ENCODE measurements around the gene CFAP119.

The CFAP119 gene

GRCh38 chr16:30787613-30788378, 25.9 kb upstream of the CFAP119 start:
- H3K4me1 ChIP-seq (ENCODE audit: control insufficient read depth, insufficient read depth, low read length) = no peaks in the 10 kb centered on the region
- no peaks in the 10 kb centered on the region for H3K27me3 ChIP-seq (ENCODE audit: control insufficient read depth, insufficient read depth, low read length)
- no peaks in the 10 kb centered on the region for H3K9me3 ChIP-seq (ENCODE audit: control insufficient read depth, insufficient read depth, low read length)
- peaks cover 10% of the 10 kb centered on the region for H3K36me3 ChIP-seq (ENCODE audit: control insufficient read depth, insufficient read depth, low read length)
- 0 out of 2 replicates have a peak overlapping the region, but pooled peaks have one; percentile 89 for H3K9ac ChIP-seq (ENCODE audit: low read depth, low read length)
- H3K27ac ChIP-seq (ENCODE audit: low read depth, low read length) = peak overlapping the region; percentile 89
- peak overlapping the region; percentile 98 for H3K4me3 ChIP-seq (ENCODE audit: low read depth, low read length)

- H3K4me1 ChIP-seq (ENCODE audit: control insufficient read depth, insufficient read depth, low read length) = no peaks in the 10 kb centered on the region
- H3K4me3 ChIP-seq (ENCODE audit: low read depth, low read length) = peak within 1 kb of the TSS; percentile 98
- peaks cover 18% of the 10 kb centered on the region for H3K36me3 ChIP-seq (ENCODE audit: control insufficient read depth, insufficient read depth, low read length)
- no peaks in the 10 kb centered on the region for H3K9me3 ChIP-seq (ENCODE audit: control insufficient read depth, insufficient read depth, low read length)
- peak within 1 kb of the TSS; percentile 89 for H3K9ac ChIP-seq (ENCODE audit: low read depth, low read length)
- H3K27me3 ChIP-seq (ENCODE audit: control insufficient read depth, insufficient read depth, low read length) = no peaks in the 10 kb centered on the region
- peak within 1 kb of the TSS; percentile 89 for H3K27ac ChIP-seq (ENCODE audit: low read depth, low read length)
Measured at GRCh38 chr16:30786936-30787612, 25.2 kb upstream of the CFAP119 start, which contains the start of gene ZNF629. Gene ZNF629 (minus strand): TSS chr16:30787205. CDS start chr16:30784482, 2,723 bp downstream.

- H3K27me3 ChIP-seq (ENCODE audit: control insufficient read depth, insufficient read depth, low read length) = no peaks in the 10 kb centered on the region
- H3K9ac ChIP-seq (ENCODE audit: low read depth, low read length) = peak overlapping the region; percentile 89
- no peaks in the 10 kb centered on the region for H3K4me1 ChIP-seq (ENCODE audit: control insufficient read depth, insufficient read depth, low read length)
- no peaks in the 10 kb centered on the region for H3K9me3 ChIP-seq (ENCODE audit: control insufficient read depth, insufficient read depth, low read length)
- peak overlapping the region; percentile 98 for H3K4me3 ChIP-seq (ENCODE audit: low read depth, low read length)
- H3K27ac ChIP-seq (ENCODE audit: low read depth, low read length) = peak overlapping the region; percentile 89
- H3K36me3 ChIP-seq (ENCODE audit: control insufficient read depth, insufficient read depth, low read length) = peaks cover 24% of the 10 kb centered on the region
Measured at GRCh38 chr16:30786115-30786935, 24.5 kb upstream of the CFAP119 start.

- Histone ChIP-seq H3K9me3 (ENCODE audit: control insufficient read depth, insufficient read depth, low read length) (no peaks in the 10 kb centered on the region), H3K27ac (ENCODE audit: low read depth, low read length) (no peak overlapping the region), H3K9ac (ENCODE audit: low read depth, low read length) (no peak overlapping the region), H3K4me3 (ENCODE audit: low read depth, low read length) (peak overlapping the region; percentile 98), H3K27me3 (ENCODE audit: control insufficient read depth, insufficient read depth, low read length) (no peaks in the 10 kb centered on the region), H3K36me3 (ENCODE audit: control insufficient read depth, insufficient read depth, low read length) (peaks cover 24% of the 10 kb centered on the region), H3K4me1 (ENCODE audit: control insufficient read depth, insufficient read depth, low read length) (no peaks in the 10 kb centered on the region)
Measured at GRCh38 chr16:30785126-30786106, 23.6 kb upstream of the CFAP119 start.

GRCh38 chr16:30784215-30784614, 22.4 kb upstream of the CFAP119 start:
- Histone ChIP-seq H3K36me3 (ENCODE audit: control insufficient read depth, insufficient read depth, low read length) (peaks cover 24% of the 10 kb centered on the region), H3K4me3 (ENCODE audit: low read depth, low read length) (no peak overlapping the region), H3K9me3 (ENCODE audit: control insufficient read depth, insufficient read depth, low read length) (no peaks in the 10 kb centered on the region), H3K27me3 (ENCODE audit: control insufficient read depth, insufficient read depth, low read length) (no peaks in the 10 kb centered on the region), H3K9ac (ENCODE audit: low read depth, low read length) (no peak overlapping the region), H3K4me1 (ENCODE audit: control insufficient read depth, insufficient read depth, low read length) (no peaks in the 10 kb centered on the region), H3K27ac (ENCODE audit: low read depth, low read length) (no peak overlapping the region)

- no peak overlapping the region for H3K9ac ChIP-seq (ENCODE audit: low read depth, low read length)
- no peaks in the 10 kb centered on the region for H3K9me3 ChIP-seq (ENCODE audit: control insufficient read depth, insufficient read depth, low read length)
Measured at GRCh38 chr16:30783280-30784109, 21.6 kb upstream of the CFAP119 start.

GRCh38 chr16:30782486-30783279, 20.8 kb upstream of the CFAP119 start:
- Histone ChIP-seq H3K4me1 (ENCODE audit: control insufficient read depth, insufficient read depth, low read length) (peaks cover 5% of the 10 kb centered on the region; the same call in 1 of the 2 replicates), H3K27me3 (ENCODE audit: control insufficient read depth, insufficient read depth, low read length) (no peaks in the 10 kb centered on the region), H3K36me3 (ENCODE audit: control insufficient read depth, insufficient read depth, low read length) (peaks cover 24% of the 10 kb centered on the region), H3K27ac (ENCODE audit: low read depth, low read length) (no peak overlapping the region), H3K9ac (ENCODE audit: low read depth, low read length) (no peak overlapping the region), H3K9me3 (ENCODE audit: control insufficient read depth, insufficient read depth, low read length) (no peaks in the 10 kb centered on the region), H3K4me3 (ENCODE audit: low read depth, low read length) (no peak overlapping the region)

More at GRCh38 chr16:30783280-30784109, 21.6 kb upstream of the CFAP119 start:
- Histone ChIP-seq H3K4me3 (ENCODE audit: low read depth, low read length) (no peak overlapping the region), H3K4me1 (ENCODE audit: control insufficient read depth, insufficient read depth, low read length) (peaks cover 3% of the 10 kb centered on the region; the same call in 1 of the 2 replicates), H3K36me3 (ENCODE audit: control insufficient read depth, insufficient read depth, low read length) (peaks cover 24% of the 10 kb centered on the region), H3K27ac (ENCODE audit: low read depth, low read length) (no peak overlapping the region), H3K27me3 (ENCODE audit: control insufficient read depth, insufficient read depth, low read length) (no peaks in the 10 kb centered on the region)

GRCh38 chr16:30780549-30780948, 18.7 kb upstream of the CFAP119 start:
- Histone ChIP-seq H3K9ac (ENCODE audit: low read depth, low read length) (no peak overlapping the region), H3K27me3 (ENCODE audit: control insufficient read depth, insufficient read depth, low read length) (no peaks in the 10 kb centered on the region), H3K4me1 (ENCODE audit: control insufficient read depth, insufficient read depth, low read length) (peaks cover 5% of the 10 kb centered on the region; the same call in 1 of the 2 replicates), H3K9me3 (ENCODE audit: control insufficient read depth, insufficient read depth, low read length) (no peaks in the 10 kb centered on the region), H3K4me3 (ENCODE audit: low read depth, low read length) (no peak overlapping the region), H3K36me3 (ENCODE audit: control insufficient read depth, insufficient read depth, low read length) (peaks cover 24% of the 10 kb centered on the region), H3K27ac (ENCODE audit: low read depth, low read length) (no peak overlapping the region)

GRCh38 chr16:30780021-30780420, 18.2 kb upstream of the CFAP119 start:
- no peak overlapping the region for H3K9ac ChIP-seq (ENCODE audit: low read depth, low read length)
- H3K27ac ChIP-seq (ENCODE audit: low read depth, low read length) = no peak overlapping the region

More at GRCh38 chr16:30780021-30780420, 18.2 kb upstream of the CFAP119 start:
- peaks cover 24% of the 10 kb centered on the region for H3K36me3 ChIP-seq (ENCODE audit: control insufficient read depth, insufficient read depth, low read length)
- peaks cover 5% of the 10 kb centered on the region; the same call in 1 of the 2 replicates for H3K4me1 ChIP-seq (ENCODE audit: control insufficient read depth, insufficient read depth, low read length)
- H3K27me3 ChIP-seq (ENCODE audit: control insufficient read depth, insufficient read depth, low read length) = no peaks in the 10 kb centered on the region
- no peaks in the 10 kb centered on the region for H3K9me3 ChIP-seq (ENCODE audit: control insufficient read depth, insufficient read depth, low read length)
- H3K4me3 ChIP-seq (ENCODE audit: low read depth, low read length) = no peak overlapping the region

Data from HUES48 (cell line).